Uterus (tissue), 4 donors: ENCODE measurements around the gene IL32. TPM values are rescaled to one million over a fixed set of nuclear protein-coding genes. Genes with fewer than 3 reads are reported as not detected.
"Not testable (repeated sequence)": the region's sequence is repeated elsewhere in the genome, so short reads cannot be mapped to it uniquely, and the experiment has no call there.

Experiments used
- DNase-seq, 2 donors: peaks; one replicate each; pipeline ENCODE4 v3.0.0-alpha.2; 2019 to 2020
- H3K27ac ChIP-seq, 2 donors: fragments of 200-600 bp; sonication (generic); 1 replicate in 1 of 2; 2 replicates in 1 of 2; pipeline ENCODE4 v1.5.1; 2016 to 2018
- H3K27me3 ChIP-seq, 2 donors: fragments of 200-600 bp; sonication (generic); one replicate each; pipeline ENCODE4 v1.5.1; 2018 to 2019; ENCODE audit warnings: control low read depth in 1 of 2
- H3K36me3 ChIP-seq, 2 donors: fragments of 200-600 bp; sonication (generic); one replicate each; pipeline ENCODE4 v1.5.1; 2019; ENCODE audit warnings: control low read depth in 1 of 2
- H3K4me1 ChIP-seq, 2 donors: fragments of 200-600 bp; sonication (generic); one replicate each; pipeline ENCODE4 v1.5.1; 2018 to 2019; ENCODE audit warnings: control low read depth in 1 of 2
- H3K4me3 ChIP-seq, 2 donors: fragments of 200-600 bp; sonication (generic); 1 replicate in 1 of 2; 2 replicates in 1 of 2; pipeline ENCODE4 v1.5.1; 2018 to 2019; ENCODE audit warnings: mild to moderate bottlenecking in 1 of 2
- H3K9me3 ChIP-seq, 2 donors: fragments of 200-600 bp; sonication (generic); one replicate each; pipeline ENCODE4 v1.5.1; 2019; ENCODE audit warnings: control low read depth in 1 of 2
- POLR2A ChIP-seq, 2 donors: fragments of 450-650 bp; IDR thresholded peaks; one replicate each; pipeline ENCODE4 v1.6.1; 2016; ENCODE audit warnings: antibody characterized with exemption in 2 of 2, mild to moderate bottlenecking in 1 of 2, moderate library complexity in 1 of 2
- intact Hi-C: fragments of 100-400 bp; cut with DNase I; formaldehyde crosslinking; loops from one replicate; pipeline ENCODE4 v1.15.1; 2023; ENCODE audit warnings: low total_unique reads
- total RNA-seq, 4 donors: library from RNA; depleted of rRNA in 3 of 4; stranded (reverse); fragments of >200 nt in 3 of 4; gene quantifications; one replicate each; pipeline versions ENCODE4 v1.1.0 to v1.2.4, GENCODE V29; 2014 to 2023
- TF ChIP-seq, protein P1 (sequence below), 4 experiments: fragments of 200-600 bp in 2 of 4; fragments of 450-650 bp in 2 of 4; sonication (generic) in 2 of 4; IDR thresholded peaks; one replicate each; pipeline ENCODE4 v1.5.1; 2016 to 2019; ENCODE audit warnings: antibody characterized with exemption in 4 of 4, mild to moderate bottlenecking in 2 of 4, moderate library complexity in 1 of 4
- donor health status: DM: yes; HTN: yes; CAD: no.

Gene IL32
- total RNA-seq, 4 donors from 2014 or later, result 7.5 to 37.1 (median 20.9) TPM

DNA sequence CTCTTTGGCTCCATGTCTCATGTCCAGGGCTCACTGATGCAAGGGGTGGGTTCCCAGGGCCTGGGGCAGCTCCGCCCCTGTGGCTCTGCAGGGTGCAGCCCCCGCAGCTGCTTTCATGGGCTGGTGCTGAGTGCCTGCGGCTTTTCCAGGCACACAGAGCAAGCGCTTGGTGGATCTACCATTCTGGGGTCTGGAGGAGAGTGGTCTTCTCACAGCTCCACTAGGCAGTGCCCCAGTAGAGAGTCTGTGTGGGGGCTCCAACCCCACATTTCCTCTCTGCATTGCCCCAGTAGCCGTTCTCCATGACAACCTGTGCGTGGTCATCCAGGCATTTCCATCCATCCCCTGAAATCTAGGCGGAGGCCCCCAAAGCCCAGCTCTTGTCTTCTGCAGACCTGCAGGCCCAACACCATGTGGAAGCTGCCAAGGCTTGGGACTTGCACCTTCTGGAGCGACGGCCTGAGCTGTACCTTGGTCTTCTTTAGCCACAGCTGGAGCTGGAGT is 5.2 kb downstream of the IL32 start:
- H3K4me1 ChIP-seq, result no peaks in the 10 kb centered on the region
- no peak overlapping the region for H3K4me3 ChIP-seq
- no peaks in the 10 kb centered on the region for H3K9me3 ChIP-seq
- no peaks in the 10 kb centered on the region for H3K27me3 ChIP-seq
- no peaks in the 10 kb centered on the region for H3K36me3 ChIP-seq
- intact Hi-C loops, result no loop called here
- TF ChIP-seq, protein P1, sequence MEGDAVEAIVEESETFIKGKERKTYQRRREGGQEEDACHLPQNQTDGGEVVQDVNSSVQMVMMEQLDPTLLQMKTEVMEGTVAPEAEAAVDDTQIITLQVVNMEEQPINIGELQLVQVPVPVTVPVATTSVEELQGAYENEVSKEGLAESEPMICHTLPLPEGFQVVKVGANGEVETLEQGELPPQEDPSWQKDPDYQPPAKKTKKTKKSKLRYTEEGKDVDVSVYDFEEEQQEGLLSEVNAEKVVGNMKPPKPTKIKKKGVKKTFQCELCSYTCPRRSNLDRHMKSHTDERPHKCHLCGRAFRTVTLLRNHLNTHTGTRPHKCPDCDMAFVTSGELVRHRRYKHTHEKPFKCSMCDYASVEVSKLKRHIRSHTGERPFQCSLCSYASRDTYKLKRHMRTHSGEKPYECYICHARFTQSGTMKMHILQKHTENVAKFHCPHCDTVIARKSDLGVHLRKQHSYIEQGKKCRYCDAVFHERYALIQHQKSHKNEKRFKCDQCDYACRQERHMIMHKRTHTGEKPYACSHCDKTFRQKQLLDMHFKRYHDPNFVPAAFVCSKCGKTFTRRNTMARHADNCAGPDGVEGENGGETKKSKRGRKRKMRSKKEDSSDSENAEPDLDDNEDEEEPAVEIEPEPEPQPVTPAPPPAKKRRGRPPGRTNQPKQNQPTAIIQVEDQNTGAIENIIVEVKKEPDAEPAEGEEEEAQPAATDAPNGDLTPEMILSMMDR (IDR thresholded peaks at IDR 0.05), result no peak
- TF ChIP-seq POLR2A (IDR thresholded peaks at IDR 0.05), result no peak
- no peak for DNase-seq
- no peak overlapping the region for H3K27ac ChIP-seq

DNA sequence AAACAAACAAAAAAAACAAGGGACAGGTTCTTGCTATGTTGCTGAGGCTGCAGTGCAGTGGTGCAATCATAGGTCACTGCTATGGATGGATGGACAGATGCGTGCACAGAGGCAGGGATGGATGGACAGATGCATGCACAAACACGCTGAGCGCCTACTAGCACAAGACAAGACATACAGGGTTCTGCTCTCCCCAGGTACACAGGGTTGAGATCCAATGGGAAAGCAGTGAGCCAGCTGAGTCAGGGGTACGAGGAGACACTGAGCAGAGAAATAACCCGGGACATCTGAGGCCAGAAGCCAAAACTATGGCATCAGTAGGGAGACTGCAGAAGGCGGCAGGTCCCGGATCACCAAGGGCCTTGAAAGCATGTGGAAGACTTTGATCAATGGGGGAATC is 6.2 kb downstream of the IL32 start:
- H3K36me3 ChIP-seq, result no peaks in the 10 kb centered on the region
- intact Hi-C loops, result no loop called here
- TF ChIP-seq POLR2A (IDR thresholded peaks at IDR 0.05), result no peak
- TF ChIP-seq, protein P1 (IDR thresholded peaks at IDR 0.05), result no peak
- no peak overlapping the region for H3K4me3 ChIP-seq
- H3K4me1 ChIP-seq, result no peaks in the 10 kb centered on the region
- no peak overlapping the region for H3K27ac ChIP-seq
- DNase-seq, result no peak
- H3K27me3 ChIP-seq, result no peaks in the 10 kb centered on the region
- H3K9me3 ChIP-seq, result no peaks in the 10 kb centered on the region

DNA sequence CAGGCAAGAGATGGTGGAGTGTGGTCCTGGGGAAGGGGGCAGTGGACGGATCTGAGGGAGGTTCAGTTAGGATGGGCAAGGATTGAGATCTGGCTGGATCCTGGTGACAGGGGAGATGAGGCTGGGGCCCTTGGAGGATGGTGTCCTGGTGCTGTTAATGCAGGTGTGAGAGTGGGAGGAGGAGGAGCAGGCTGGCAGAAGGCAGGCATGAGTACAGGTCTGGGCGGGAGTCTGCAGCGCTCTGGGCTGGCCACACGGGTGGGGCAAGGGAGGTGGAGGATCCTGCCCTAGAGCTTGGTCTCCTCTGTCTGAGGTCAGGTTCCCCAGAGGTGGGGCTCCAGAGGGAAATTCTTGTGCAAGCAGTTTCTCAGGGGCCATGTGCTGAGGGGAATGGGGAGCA is 6.7 kb downstream of the IL32 start:
- H3K4me3 ChIP-seq, H3K27me3 ChIP-seq, H3K27ac ChIP-seq, H3K9me3 ChIP-seq, intact Hi-C loops, H3K4me1 ChIP-seq, H3K36me3 ChIP-seq, DNase-seq: not testable (repeated sequence)

DNA sequence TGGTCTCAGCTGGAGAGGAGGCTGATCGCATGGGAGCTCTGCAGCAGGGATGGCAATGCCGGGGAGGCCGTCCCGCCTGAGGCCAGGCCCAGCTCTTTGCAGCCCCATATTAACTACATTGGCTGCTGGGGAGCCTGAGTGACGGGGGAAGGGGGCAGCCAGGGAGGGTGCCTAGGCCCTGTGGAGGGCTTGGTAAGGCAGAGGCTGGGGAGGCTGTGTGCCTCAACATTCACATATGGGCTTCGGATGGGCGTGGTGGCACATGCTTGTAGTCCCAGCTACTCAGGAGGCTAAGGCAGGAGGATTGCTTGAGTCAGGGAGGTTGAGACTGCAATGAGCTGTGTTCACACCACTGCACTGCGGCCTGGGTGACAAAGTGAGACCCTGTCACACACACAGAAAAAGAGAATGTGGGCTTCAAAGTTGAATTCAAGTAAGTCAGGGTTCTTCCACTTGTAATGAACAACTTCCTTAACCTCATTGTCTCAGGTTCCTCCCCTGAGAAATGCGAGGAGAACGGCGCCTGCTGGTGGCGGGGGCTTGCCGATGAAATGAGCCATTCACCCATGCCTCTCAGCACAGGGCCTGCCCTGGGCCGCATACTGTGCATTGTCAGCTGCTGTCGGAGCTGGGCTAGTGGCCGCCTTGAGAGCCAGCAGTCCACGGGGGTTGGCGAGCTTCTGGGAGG is 7.3 kb downstream of the IL32 start:
- H3K4me3 ChIP-seq, H3K4me1 ChIP-seq, H3K9me3 ChIP-seq, H3K27ac ChIP-seq, H3K36me3 ChIP-seq, DNase-seq, H3K27me3 ChIP-seq, intact Hi-C loops: not testable (repeated sequence)

DNA sequence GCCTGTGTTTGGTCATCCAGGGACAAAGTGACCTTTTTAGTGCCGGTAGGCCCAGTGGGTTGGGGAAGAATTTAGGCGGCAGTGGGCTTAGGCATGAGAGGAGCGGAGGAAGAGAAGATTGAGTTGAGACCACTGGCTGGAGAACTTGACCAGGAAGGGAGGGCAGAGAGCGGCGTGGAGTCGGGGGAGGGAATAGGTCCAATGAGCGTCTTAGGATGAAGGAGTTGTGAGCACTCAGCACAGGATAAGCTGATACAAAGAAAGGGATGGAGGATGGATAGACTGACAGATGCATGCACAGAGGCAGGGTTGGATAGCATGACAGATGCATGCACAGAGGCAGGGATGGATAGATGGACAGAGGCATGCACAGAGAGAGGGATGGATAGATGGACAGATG is 8.0 kb downstream of the IL32 start:
- Histone ChIP-seq H3K27ac (no peak overlapping the region), H3K9me3 (no peaks in the 10 kb centered on the region), H3K36me3 (no peaks in the 10 kb centered on the region), H3K27me3 (no peaks in the 10 kb centered on the region), H3K4me3 (no peak overlapping the region), H3K4me1 (no peaks in the 10 kb centered on the region)
- intact Hi-C loops, result no loop called here
- TF ChIP-seq POLR2A (IDR thresholded peaks at IDR 0.05), result no peak
- TF ChIP-seq, protein P1 (IDR thresholded peaks at IDR 0.05), result no peak
- DNase-seq, result no peak

DNA sequence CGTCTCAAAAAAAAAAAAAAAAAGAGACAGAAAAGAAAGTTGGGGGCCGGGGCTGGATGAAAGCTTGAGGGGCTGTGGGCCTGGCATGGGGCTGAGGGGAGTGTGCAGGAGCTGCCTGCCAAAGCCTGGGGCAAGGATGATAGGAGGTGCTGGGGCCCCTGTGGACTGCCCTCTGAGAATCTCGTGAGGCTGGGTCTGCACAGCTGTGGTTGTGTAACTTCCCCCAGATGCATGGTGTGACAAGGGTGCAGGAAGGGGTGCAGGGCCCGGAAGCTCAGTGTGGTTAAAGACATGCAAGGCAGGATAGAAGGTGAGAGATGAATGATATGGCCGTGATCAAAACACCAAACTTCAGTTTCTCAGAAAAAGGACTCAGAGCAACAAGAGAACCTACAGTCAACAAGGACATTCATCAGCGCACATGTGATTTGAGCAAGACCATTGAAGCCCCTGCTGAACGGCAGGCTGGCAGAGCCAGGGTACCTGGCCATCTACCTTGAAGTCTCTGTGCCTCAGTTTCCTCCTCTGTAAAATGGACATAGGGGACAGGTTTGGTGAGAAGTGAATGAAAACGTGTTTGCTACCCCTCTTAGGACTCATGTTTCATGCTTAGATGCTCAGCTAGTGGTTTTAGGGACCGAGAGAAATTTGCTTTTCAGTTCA is 9.6 kb downstream of the IL32 start:
- no peak overlapping the region for H3K27ac ChIP-seq
- H3K27me3 ChIP-seq, result no peaks in the 10 kb centered on the region
- no peak for TF ChIP-seq POLR2A (IDR thresholded peaks at IDR 0.05)
- TF ChIP-seq, protein P1 (IDR thresholded peaks at IDR 0.05), result no peak
- H3K4me3 ChIP-seq, result no peak overlapping the region
- H3K36me3 ChIP-seq, result no peaks in the 10 kb centered on the region
- H3K4me1 ChIP-seq, result no peaks in the 10 kb centered on the region
- no peaks in the 10 kb centered on the region for H3K9me3 ChIP-seq
- no peak for DNase-seq
- intact Hi-C loops, result no loop called here
